HEK293T (cell line): ENCODE data around the gene RBM17.

Experiments
- CTCF ChIA-PET: fragments of 350-600 bp; formaldehyde crosslinking; extraction: SDS; loops from one replicate; lab custom pipeline; 2021; ENCODE audit warnings: antibody characterized with exemption, inconsistent platforms; lab: Yijun Ruan, JAX
- POLR2A ChIA-PET: fragments of 350-600 bp; formaldehyde crosslinking; extraction: SDS; loops from one replicate; lab custom pipeline; 2020; ENCODE audit warnings: antibody characterized with exemption, inconsistent platforms; lab: Yijun Ruan, JAX
- DNase-seq: peaks from one replicate; pipeline ENCODE4 v3.0.0; 2012; ENCODE audit warnings: mixed read lengths; ENCODE audit errors: extremely low spot score
- ARNT ChIP-seq: fragments of 450-650 bp; IDR thresholded peaks from 2 replicates; pipeline ENCODE4 v1.6.1; 2017; ENCODE audit warnings: mild to moderate bottlenecking
- BHLHE40 ChIP-seq: fragments of 450-650 bp; IDR thresholded peaks from 2 replicates; pipeline ENCODE4 v1.6.1; 2016; ENCODE audit warnings: mild to moderate bottlenecking, moderate library complexity, borderline replicate concordance
- CTBP1 ChIP-seq: fragments of 450-650 bp; IDR thresholded peaks from 2 replicates; pipeline ENCODE4 v1.6.1; 2016; ENCODE audit warnings: borderline replicate concordance
- ELF4 ChIP-seq: fragments of 450-650 bp; IDR thresholded peaks from 2 replicates; pipeline ENCODE4 v1.6.1; 2017; ENCODE audit warnings: antibody characterized with exemption
- FOXA1 ChIP-seq: fragments of 450-650 bp; IDR thresholded peaks from 2 replicates; pipeline ENCODE4 v1.6.1; 2016; ENCODE audit warnings: mild to moderate bottlenecking
- FOXK2 ChIP-seq: fragments of 450-650 bp; IDR thresholded peaks from 2 replicates; pipeline ENCODE4 v1.6.1; 2016; ENCODE audit warnings: mild to moderate bottlenecking
- FOXM1 ChIP-seq: fragments of 450-650 bp; IDR thresholded peaks from 2 replicates; pipeline ENCODE4 v1.6.1; 2017; ENCODE audit warnings: mild to moderate bottlenecking, borderline replicate concordance
- HDGF ChIP-seq: fragments of 450-650 bp; IDR thresholded peaks from 2 replicates; pipeline ENCODE4 v1.6.1; 2017; ENCODE audit warnings: antibody characterized with exemption, borderline replicate concordance
- L3MBTL2 ChIP-seq: fragments of 450-650 bp; conservative IDR thresholded peaks from 2 replicates; pipeline ENCODE4 v1.6.1; 2016; ENCODE audit warnings: mild to moderate bottlenecking
- LEF1 ChIP-seq: fragments of 450-650 bp; IDR thresholded peaks from 2 replicates; pipeline ENCODE4 v1.6.1; 2017; ENCODE audit warnings: mild to moderate bottlenecking, borderline replicate concordance
- NFRKB ChIP-seq: fragments of 450-650 bp; IDR thresholded peaks from 2 replicates; pipeline ENCODE4 v1.6.1; 2016; ENCODE audit warnings: mild to moderate bottlenecking, moderate library complexity
- PKNOX1 ChIP-seq: fragments of 450-650 bp; IDR thresholded peaks from 2 replicates; pipeline ENCODE4 v1.6.1; 2016
- SP1 ChIP-seq: fragments of 450-650 bp; IDR thresholded peaks from 2 replicates; pipeline ENCODE4 v1.6.1; 2017
- SUZ12 ChIP-seq: fragments of 450-650 bp; IDR thresholded peaks from 2 replicates; pipeline ENCODE4 v1.6.1; 2016; ENCODE audit warnings: mild to moderate bottlenecking
- TARDBP ChIP-seq: fragments of 450-650 bp; IDR thresholded peaks from 2 replicates; pipeline ENCODE4 v1.6.1; 2016
- ZNF384 ChIP-seq: fragments of 450-650 bp; IDR thresholded peaks from 2 replicates; pipeline ENCODE4 v1.6.1; 2016

RBM17 gene

GRCh38 chr10:6153845-6154244, 65.0 kb downstream of the RBM17 start:
- ChIA-PET CTCF (no interaction called here), POLR2A (interaction anchor here (0.6 to 1.5 kb wide), 2 partner anchors 10 to 14 kb away, joined by 4 to 5 read pairs; no protein-coding TSS in a partner anchor)
- no peak for DNase-seq
- TF ChIP-seq BHLHE40, result no peak
- no peak for TF ChIP-seq FOXA1
- TF ChIP-seq HDGF, result no peak
- TF ChIP-seq ELF4, result no peak
- TF ChIP-seq TARDBP, result no peak
- TF ChIP-seq ARNT, result no peak
- TF ChIP-seq NFRKB, result no peak
- no peak for TF ChIP-seq SUZ12
- no peak for TF ChIP-seq ZNF384

- DNase-seq, result no peak
- ChIA-PET CTCF (no interaction called here), POLR2A (interaction anchor here (1.0 kb wide), 1 partner anchor 9 kb away, joined by 3 read pairs; no protein-coding TSS in a partner anchor)
- TF ChIP-seq PKNOX1, result no peak
- no peak for TF ChIP-seq FOXA1
- TF ChIP-seq LEF1, result no peak
- TF ChIP-seq SP1, result no peak
- TF ChIP-seq NFRKB, result no peak
- no peak for TF ChIP-seq SUZ12
- no peak for TF ChIP-seq HDGF
- no peak for TF ChIP-seq ELF4
- TF ChIP-seq L3MBTL2, result no peak
- TF ChIP-seq ARNT, result no peak
- TF ChIP-seq BHLHE40, result no peak
- TF ChIP-seq FOXK2, result no peak
- TF ChIP-seq TARDBP, result no peak
- no peak for TF ChIP-seq ZNF384
- no peak for TF ChIP-seq CTBP1
- no peak for TF ChIP-seq FOXM1
Observed at GRCh38 chr10:6154566-6154965, 65.7 kb downstream of the RBM17 start.

GRCh38 chr10:6158276-6158675, 69.4 kb downstream of the RBM17 start:
- CTCF ChIA-PET, result no interaction called here
- no peak for TF ChIP-seq NFRKB
- TF ChIP-seq SUZ12, result no peak
- no peak for TF ChIP-seq ELF4
- no peak for TF ChIP-seq LEF1
- no peak for TF ChIP-seq CTBP1
- no peak for TF ChIP-seq BHLHE40
- no peak for TF ChIP-seq ARNT
- no peak for TF ChIP-seq HDGF
- no peak for TF ChIP-seq FOXA1
- TF ChIP-seq TARDBP, result no peak
- TF ChIP-seq L3MBTL2, result no peak
- no peak for TF ChIP-seq FOXK2
- TF ChIP-seq SP1, result no peak
- no peak for TF ChIP-seq ZNF384
- DNase-seq, result no peak
- POLR2A ChIA-PET, result no interaction called here

- TF ChIP-seq L3MBTL2, result no peak
- TF ChIP-seq FOXK2, result no peak
- no peak for TF ChIP-seq NFRKB
- TF ChIP-seq ZNF384, result no peak
- TF ChIP-seq FOXM1, result no peak
- TF ChIP-seq HDGF, result no peak
- TF ChIP-seq SUZ12, result no peak
- TF ChIP-seq ARNT, result no peak
- DNase-seq, result no peak
- POLR2A ChIA-PET, result interaction anchor here (0.8 to 2.4 kb wide), 4 partner anchors 9 to 17 kb away, joined by 3 to 12 read pairs (median 4); no protein-coding TSS in a partner anchor
- CTCF ChIA-PET, result interaction anchor here (1.2 kb wide), 1 partner anchor 272 kb away, joined by 3 read pairs; no protein-coding TSS in a partner anchor
Observed at GRCh38 chr10:6161921-6162320, 73.1 kb downstream of the RBM17 start.

DNA sequence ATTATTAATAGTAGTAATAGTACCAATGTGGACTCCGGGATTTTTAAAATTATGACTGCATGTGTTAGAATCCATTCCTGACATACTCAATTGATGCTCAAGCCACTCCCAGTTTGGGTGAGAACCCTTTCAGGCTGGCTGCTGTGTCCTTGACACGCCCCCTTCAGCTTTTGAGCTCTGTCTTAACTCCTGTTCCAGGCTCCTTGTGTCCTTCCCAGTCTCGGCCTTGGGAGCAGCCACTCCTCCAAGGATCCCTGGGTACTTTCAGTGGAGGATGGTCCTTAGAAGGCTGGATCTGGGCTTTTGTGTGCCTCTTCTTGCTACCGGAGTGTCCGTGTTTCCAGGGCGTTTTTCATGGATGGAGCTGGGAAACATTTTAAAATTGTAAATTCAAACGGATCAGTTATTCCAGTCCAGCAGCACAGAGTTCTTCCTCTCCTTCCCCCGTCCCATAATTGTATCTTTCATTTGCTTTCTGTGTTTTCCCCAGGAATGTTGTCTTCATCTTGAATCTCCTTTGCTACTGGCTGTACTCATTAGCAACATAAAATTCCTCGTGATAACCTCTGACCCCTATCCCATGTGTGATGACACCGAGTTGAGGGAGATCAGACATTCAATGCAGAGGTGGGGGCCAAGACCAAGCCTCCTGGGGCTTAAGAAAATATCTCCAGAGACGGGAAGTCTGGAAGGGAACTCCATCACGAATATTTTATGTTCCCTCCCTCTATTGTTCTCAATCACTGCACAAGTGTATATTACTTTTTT, 73.9 kb downstream of the RBM17 start:
- no peak for TF ChIP-seq SUZ12
- TF ChIP-seq SP1, result no peak
- no peak for TF ChIP-seq FOXM1
- TF ChIP-seq PKNOX1, result no peak
- no peak for TF ChIP-seq FOXA1
- no peak for TF ChIP-seq ARNT
- no peak for TF ChIP-seq ELF4
- TF ChIP-seq NFRKB, result no peak
- TF ChIP-seq BHLHE40, result no peak
- no peak for TF ChIP-seq LEF1
- TF ChIP-seq HDGF, result no peak
- no peak; the same call in 1 of the 2 replicates for TF ChIP-seq L3MBTL2
- TF ChIP-seq CTBP1, result no peak
- TF ChIP-seq TARDBP, result no peak
- TF ChIP-seq FOXK2, result no peak
- no peak for TF ChIP-seq ZNF384
- peak; percentile 42 for DNase-seq
- CTCF ChIA-PET, result interaction anchor here (0.5 to 1.2 kb wide), 3 partner anchors 12 to 691 kb away, joined by 3 read pairs; no protein-coding TSS in a partner anchor
- POLR2A ChIA-PET, result interaction anchor here (0.8 to 2.4 kb wide), 8 partner anchors 10 to 76 kb away, joined by 3 to 12 read pairs (median 4); partner anchors contain the start of gene PFKFB3

DNA sequence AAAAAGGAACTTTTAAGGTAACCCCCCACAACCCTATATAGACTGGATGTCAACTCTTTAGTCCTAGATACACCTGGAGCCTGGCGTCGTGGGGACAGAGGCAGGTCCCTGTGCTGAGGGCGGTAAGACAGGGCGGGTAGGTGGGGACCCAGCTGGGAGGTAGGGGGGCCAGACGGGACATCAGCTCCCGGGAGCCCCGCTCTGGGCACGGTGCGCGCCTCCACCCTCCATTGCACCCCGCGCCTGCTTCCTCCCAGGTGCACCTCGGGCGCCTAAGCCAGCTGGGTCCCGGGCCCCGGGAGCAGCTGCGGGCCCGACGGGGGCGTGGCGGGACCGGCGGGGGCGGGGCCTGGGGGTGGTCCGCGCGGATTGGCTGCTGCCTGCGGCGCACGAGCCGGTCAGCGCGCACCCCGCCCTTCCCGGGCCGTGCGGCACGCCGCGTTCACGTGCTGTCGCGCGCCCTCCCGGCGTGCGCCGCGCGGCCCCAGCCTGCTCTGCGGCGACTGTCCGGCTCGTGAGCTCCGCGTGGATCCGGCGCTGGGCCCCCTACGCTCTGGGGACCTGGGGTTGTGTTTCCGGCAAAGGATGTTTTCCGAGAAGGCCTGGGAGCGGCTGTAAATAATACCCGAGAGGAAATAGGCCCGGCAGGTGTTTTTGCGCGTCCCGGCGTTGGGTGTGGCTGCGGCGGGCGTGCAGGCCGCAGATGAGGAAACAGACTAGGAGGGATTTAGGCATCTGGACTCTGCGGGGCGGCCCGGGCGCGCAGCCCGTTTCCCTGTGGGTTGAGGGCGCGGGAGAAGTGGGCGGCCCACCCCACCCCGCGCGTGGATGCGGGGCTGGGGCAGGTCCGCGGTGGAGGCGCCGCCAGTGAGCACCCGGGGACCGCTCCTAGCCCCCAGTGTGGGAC, 74.8 kb downstream of the RBM17 start:
- TF ChIP-seq L3MBTL2 (peak; percentile 88), PKNOX1 (no peak), ARNT (0 out of 2 replicates have a peak, but pooled peaks have one; percentile 62), CTBP1 (peak; percentile 29; the same call in 1 of the 2 replicates), HDGF (no peak), LEF1 (no peak)
- DNase-seq, result peak; percentile 96
- POLR2A ChIA-PET, result interaction anchor here (0.6 to 2.4 kb wide), 11 partner anchors 9 to 77 kb away, joined by 3 to 12 read pairs (median 5); partner anchors contain the start of gene PFKFB3
- CTCF ChIA-PET, result interaction anchor here (0.6 to 1.2 kb wide), 4 partner anchors 12 to 690 kb away, joined by 3 to 4 read pairs (median 3); no protein-coding TSS in a partner anchor
